Measurements from ENCODE around the gene ZDHHC19.
"Not testable (repeated sequence)": the region's sequence is repeated elsewhere in the genome, so short reads cannot be mapped to it uniquely, and the experiment has no call there.

ZDHHC19 gene

DNA sequence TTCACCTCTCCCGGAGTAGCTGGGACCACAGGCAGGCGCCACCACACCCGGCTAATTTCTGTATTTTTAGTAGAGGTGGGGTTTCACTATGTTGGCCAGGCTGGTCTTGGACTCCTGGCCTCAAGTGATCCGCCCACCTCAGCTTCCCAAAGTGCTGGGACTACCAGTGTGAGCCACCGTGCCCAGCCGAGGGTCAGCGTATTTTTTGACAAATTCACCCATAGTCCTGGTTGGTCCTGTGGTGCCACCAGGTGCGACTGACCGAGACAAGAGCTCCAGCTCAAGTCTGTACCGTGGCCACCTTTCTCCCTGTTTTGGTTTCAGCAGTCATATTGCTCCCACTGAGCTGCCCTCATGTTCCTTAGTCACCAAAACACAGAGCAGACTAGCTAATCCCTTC, 13.9 kb upstream of the ZDHHC19 start:
- DNase-seq (ENCODE audit: low read depth): no peak

DNA sequence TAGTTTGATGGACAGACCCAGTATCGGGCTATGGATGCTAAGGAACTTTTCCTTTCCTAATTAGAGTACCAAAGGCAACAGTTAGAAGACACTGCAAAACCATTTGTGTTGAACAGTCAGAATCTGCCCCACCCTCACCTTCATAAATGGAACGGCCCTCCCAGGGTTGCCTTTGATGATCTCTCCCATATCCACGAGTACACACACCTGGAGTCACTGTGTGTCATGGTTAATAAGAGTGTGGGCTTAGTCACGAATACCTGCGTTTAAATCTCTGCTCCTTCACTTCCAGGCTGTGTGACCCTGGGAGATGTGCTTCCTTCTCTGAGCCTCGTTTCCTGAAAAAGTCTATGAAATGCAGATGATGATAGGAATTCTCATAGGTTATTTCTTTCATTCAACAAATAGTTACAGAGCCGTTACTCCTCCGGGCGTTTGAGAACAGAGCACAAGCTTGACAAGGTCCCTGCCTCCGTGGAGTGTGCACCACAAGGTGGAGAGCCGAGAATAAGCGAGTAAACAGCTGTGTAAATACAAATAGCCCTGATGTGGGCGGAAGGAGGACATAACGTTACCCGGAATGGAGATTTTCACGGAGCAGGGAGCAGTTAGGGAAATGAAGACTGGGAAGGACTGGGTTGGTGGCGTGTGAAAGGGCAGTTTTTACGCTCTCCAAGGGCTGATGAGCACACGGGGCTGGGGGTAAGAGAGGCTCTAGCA, 11.8 kb upstream of the ZDHHC19 start:
- DNase-seq (ENCODE audit: low read depth): no peak

DNA sequence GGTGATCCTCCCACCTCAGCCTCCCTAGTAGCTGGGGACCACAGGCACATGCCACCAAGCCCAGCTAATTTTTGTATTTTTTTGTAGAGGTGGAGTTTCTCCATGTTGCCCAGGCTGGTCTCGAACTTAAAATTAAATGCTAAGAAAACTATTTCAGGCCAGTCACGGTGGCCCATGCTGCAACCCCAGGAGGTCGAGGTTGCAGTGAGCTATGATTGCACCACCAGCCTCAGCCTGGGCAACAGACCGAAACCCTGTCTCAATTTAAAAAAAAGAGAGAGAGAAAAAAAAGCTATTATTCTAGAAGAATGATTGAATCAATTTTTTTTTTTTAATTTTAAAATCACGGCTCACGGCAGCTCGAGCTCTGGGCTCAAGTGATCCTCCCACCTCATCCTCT, 9.8 kb upstream of the ZDHHC19 start:
- DNase-seq (ENCODE audit: low read depth): no peak

DNA sequence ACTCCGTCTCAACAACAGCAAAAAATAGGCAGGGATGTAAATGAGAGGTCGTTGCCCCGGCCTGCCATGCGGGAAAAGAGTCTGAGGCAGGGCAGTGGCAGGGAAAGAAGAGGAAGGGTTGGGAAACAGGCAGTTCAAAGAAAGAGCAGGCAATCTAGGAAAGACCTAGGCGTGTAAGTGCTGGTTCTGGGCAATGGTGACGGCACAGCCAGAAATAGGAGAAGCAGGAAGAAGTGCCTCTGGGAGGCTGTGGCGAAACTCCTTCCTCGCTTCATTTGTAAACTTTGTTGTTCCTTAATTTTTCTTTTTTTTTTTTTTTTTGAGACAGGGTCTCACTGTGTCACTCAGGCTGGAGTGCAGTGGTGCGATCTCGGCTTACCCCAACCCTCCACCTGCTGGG, 9.4 kb upstream of the ZDHHC19 start:
- DNase-seq (ENCODE audit: low read depth): no peak

DNA sequence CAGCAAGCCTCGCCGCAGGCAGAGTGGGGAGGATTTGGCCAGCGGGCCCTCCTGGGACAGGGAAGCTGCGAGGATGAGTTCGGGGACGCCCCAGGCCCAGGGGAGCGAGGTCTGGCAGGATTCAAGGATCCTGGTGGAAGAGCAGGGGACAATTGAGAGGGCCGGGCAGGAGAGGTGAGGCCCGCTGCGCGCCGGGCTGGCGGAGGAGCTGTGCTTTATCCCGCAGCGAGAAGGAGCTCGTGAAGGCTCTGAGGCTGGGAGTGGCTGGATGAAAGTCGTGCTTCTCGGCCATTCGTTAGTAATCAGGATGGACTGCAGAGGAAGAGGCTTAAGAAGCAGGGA, 8.7 kb upstream of the ZDHHC19 start:
- DNase-seq (ENCODE audit: low read depth): no peak

DNA sequence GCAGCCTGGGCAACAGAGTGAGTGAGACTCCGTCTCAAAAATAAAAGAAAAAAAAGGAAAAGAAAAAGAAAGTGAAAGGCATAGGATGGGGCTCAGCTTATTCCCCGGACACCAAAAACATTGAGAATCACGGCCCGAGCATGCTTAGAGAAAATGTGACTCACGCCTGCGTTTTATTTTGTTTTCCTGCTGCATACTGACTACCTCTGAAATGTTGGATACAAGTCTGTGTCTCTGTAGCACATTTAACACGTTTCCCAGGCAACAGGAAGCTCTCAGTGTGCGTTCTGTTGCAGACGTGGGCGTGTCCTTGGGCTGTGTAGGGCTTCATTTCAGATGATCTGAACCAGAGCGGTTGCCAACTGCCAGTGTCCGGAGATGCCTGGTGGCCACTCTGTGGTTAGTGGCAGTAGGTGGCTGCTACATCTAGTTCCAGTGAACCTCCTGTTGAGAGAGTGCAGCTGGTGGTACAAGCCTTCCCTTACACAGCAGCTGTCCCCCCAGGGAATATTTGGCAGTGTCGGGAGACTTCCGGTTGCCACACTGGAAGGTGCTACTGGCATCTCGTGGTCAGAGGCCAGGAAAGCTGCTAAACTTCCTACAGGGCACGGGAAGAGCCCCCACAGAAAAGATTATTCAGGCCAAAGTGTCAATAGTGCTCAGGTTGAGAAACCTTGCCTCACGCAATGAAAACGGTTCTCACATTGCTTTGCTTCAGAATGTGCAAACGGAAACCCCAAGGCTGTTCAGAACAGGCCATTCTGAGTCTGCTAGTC, 8.2 kb upstream of the ZDHHC19 start:
- peak; percentile 17 for DNase-seq (ENCODE audit: low read depth)

DNA sequence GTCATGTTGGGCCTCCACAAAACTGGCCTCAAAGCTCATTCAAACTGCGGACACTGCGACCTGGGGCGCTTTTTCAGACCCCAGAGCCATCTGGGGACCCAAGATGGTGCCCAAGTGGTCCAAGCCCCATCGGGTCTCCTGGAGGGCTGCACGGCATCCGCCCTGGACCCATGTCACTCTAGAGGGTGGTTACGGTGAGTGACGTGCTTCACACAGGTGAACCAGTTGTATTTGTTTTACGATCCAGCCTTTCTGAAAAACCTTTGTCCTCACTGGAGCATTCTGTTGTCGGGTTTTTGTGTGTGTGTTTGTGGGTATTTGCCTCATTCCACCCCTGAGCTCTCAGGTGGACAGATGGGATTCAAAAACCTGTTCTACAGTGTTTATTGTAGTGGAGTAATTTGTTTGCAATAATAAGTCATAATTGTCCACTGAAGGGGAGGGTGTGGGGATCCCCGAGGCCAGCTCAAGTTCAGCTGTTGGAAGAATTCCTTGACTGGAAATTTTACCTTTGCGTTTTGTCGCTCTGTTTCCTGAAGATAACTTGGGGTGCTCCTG, 7.0 kb upstream of the ZDHHC19 start:
- DNase-seq (ENCODE audit: low read depth): no peak

DNA sequence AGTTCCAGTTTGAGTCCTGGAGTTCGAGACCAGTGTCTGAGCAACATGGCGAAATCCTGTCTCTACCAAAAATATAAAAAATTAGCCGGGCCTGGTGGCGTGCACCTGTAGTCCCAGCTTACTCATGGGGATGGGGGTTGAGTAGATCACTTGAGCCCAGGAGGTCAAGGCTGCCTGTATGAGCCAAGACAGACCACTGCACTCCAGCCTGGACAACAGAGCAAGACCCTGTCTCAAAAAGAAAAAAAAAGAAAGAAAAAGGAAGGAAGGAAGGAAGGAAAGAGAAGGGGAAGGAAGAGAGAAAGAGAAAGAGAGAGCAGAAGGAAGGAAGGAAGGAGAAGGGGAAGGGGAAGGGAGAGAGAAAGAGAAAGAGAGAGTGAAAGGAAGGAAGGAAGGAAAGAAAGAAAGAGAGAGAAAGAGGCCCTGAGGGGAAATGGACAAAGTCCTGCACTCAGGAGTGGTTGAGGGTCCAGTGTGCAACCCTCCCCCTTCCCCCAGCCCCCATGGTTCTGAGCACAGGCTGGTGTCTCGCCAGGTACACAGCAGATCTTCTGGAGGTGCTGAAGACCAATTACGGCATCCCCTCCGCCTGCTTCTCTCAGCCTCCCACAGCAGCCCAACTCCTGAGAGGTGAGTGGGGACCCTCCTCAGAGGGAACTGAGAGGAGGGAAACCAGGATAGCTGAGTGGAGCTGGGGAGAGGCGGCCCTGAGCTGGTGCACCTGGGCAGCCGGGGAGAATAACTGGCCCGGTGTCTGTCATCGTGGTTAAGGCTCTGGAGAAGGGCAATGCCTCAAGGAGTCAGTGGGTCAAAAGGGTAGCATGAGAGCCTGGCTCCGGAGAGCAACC, 6.3 kb upstream of the ZDHHC19 start:
- DNase-seq (ENCODE audit: low read depth): no peak

DNA sequence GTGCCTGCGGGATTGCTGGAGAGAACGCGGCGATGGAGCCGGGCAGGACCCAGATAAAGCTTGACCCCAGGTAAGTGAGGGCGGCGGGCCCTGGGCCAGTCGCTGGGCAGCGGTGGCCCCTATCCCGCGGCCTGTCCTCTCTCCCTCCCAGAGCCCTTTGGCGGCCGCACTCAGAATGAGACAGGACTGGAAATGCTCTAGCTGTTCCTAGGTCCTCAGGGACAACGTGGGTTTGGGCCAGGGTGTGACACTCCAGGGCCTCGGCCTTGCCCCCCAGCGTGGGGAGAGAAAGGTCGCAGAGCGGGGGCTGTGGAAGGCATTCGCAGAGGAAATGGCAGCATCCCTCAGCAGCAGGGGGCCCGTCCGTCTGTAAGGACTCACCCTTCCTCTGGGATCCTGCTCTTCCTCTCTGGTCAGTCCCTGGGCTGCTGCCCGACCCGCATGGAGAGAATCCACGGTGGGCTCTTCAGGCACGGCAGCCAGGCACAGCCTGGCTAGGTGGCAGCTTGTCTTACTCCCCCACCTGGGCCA, 5.5 kb upstream of the ZDHHC19 start:
- DNase-seq (ENCODE audit: low read depth): no peak

DNA sequence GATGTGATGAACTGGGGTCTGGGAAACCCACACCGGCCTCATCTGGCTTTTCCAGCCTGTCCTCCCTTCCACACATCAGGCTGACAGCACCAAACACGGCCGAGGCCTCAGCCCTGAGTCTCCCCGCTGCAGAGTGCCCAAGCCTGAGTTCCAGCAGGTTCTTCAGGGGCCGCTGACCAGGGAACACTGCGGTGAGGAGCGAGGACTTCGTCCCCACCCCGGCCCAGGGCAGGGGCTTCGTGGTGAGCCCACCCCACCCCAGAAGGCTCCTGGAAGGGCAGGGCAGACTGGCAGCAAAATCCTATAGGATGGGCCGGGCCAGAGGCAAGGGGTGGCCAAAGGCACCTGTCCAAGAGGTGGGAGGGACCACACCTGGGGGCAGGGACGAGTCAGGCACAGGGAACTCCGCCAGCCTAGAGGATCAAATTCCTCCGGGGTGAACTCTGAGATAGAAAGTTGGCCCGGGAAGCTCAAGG, 4.9 kb upstream of the ZDHHC19 start, which contains the start of gene SLC51A:
TSS of gene SLC51A (plus strand) at position 446 of the 476 bp plus-strand sequence. CDS start 179 bp downstream, outside the sequence.
- DNase-seq (ENCODE audit: low read depth): no peak

DNA sequence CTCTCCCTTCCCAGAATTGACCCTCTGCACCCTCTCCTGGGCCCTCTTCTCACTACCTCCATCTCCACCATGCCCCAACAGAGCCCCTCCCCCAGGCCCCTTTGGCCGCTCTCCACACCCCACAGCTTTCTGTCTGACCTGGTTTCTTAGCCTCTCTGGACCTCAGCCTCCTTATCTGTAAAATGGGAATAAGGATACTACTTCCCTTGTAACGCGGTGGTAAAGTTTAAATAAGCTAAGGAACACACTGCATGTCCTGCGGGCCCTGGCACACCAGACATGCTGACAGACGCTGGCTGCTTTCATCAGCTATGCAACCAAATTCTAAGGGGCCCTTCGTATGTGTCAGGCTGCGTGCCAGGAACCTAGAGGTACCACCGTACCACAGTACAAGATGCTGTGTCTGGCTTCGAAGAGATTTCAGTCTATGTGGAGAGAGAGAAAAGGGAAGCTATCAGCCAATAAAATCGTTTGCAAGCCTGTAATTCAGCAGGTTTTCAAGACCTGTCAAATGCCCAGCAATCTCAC, 4.4 kb upstream of the ZDHHC19 start:
- DNase-seq (ENCODE audit: low read depth): no peak

DNA sequence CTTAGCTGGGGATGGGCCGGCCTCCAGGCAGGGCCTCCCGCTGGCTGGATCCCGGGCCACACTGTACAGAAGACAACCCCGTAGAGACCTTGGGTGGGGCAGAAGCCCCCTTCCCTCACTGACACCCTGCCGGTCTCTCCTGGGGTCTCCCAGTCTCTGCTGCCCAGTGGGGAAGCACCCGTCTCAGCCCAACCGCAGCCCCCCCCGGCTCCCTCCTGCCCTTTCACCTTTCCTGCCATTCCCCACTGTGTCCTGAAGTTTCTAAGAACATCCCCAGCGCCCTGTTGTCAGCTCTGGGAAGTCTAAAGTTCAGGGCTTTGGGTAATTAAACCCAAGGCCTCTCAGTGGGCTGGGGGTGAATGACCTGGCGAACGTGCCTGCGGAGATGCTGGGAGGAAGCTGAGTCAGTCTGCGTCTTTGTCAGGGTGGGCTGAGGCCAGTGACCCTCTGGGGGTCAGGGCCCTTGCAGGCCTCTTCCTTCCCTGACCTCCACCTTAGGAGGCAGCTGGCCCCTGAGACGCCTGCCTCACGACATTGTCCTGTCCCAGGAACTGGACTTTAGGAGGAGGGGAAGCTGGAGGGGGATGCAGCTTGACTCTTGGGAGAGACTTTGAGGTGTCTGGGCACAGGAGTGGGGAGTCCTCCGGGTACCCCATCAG, 3.7 kb upstream of the ZDHHC19 start:
- no peak for DNase-seq (ENCODE audit: low read depth)

DNA sequence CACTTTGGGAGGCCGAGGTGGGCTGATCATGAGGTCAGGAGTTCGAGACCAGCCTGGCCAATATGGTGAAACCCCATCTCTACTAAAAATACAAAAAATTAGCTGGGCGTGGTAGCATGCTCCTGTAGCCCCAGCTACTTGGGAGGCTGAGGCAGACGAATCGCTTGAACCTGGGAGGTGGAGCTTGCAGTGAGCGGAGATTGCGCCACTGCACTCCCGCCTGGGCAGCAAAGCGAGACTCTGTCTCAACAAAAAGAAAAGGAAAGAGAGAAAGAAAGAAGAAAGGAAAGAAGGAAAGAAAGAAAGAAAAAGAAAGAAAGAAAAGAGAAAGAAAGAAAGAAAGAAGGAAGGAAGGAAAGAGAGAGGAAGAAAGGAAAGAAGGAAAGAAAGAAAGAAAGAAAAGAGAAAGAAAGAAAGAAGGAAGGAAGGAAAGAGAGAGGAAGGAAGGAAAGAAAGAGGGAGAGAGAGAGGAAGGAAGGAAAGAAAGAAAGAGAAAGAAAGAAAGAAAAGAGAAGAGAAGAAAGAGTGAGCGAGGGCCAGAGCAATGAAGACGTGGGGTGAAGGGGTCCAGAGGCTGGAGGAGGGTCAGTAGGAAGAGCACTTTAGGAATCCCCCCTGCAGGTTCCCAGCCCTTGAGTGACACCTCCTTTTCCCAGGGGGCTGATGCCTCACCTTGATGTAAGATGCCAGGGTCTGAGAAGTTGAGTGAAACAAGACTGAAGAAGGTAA, 1.1 kb downstream of the ZDHHC19 start:
- not testable (repeated sequence) for DNase-seq (ENCODE audit: low read depth)

DNA sequence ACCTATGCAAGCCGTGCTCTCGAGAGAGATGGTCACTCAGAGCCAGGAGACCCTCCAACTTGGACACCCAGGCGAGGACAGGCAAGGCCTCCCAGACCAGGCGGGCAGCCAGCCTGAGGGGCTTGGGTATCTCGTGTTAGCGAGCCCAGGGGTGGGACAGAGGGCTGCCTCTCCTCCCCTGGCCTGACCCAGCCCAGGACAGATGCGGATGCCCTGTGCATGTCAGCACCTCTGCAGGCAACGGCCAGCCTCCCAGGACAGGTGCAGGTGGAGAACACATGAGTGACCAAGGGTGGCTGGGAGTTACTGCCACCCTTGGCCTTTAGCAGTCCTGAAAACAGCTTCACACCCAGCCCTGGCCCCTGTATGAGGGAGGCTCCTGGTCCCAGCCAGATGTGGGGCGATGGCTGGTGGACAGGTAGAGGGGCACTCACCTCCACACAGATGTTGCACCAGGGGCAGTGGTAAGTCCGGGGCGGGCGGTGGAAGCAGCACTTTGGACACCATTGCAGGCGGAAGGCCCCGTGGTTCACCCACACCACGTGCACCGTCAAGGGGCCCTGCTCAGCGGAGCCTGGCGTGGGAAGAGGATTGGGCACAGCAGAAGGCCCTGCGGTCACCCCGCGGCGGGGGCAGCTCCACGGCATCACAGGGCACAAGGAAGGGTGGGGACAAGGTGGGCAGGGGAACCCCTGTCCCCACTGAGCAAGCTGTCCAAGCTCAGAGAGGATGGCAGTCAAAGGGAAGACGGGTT, 2.1 kb downstream of the ZDHHC19 start:
- no peak for DNase-seq (ENCODE audit: low read depth)

DNA sequence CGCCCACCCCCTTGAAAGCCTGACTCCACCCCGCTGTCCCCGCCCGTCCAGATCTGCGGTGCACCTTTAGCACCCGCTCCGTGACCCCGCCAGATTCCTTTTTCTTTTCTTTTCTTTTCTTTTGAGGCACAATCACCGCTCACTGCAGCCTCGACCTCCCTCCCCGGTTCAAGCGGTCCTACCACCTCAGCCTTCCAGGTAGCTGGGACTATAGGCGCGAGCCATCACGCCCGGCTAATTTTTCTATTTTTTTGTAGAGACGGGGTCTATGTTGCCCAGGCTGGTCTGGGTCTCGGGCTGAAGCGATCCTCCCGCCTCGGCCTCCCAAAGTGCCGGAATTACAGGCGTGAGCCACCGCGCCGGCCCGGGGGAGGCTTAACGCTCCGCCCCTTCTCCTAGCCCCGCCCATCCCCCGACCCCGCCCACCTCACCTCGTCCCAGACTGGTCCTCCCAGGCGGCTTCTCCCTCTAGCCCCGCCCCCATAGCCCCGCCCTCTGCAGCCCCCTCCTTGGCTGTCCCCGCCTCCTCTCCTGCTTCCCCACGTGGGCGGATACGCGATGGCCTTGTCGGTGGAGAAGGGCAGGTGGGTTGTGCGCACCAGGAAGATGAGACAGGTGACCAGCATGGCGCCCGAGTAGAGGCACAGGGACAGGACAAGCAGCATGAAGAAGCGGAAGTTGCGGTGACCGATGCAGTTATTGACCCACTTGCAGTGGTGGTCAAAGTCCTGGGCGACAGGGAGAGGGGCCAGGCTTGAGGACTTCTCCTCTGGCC, 3.2 kb downstream of the ZDHHC19 start:
- DNase-seq (ENCODE audit: low read depth): peak; percentile 25

DNA sequence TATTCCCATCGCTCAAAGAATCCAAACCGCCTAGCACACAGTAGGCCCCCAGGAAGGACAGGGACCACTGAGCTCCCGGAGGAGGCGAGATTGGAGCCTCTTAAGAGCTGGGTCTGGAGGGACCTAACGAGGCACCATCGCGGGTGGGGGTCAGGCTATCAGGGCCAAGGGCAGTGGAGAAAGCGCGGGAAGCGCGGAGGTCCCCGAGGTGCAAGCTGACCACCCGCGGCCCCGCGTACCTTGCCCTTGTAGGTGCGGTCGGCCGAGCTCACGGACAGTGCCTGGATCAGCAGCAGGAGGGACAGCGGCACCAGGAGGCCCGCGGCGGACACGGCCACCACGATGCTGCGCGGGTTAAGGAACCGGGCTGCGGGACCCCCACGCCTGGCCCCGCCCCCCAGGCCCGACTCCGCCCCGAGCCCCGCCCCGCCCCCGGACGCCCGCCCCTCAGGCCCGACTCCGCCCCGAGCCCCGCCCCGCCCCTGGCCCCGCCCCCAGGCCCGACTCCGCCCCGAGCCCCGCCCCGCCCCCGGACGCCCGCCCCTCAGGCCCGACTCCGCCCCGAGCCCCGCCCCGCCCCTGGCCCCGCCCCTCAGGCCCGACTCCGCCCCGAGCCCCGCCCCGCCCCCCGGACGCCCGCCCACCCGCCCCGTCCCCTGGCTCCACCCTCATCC, 3.9 kb downstream of the ZDHHC19 start:
- no peak for DNase-seq (ENCODE audit: low read depth)

DNA sequence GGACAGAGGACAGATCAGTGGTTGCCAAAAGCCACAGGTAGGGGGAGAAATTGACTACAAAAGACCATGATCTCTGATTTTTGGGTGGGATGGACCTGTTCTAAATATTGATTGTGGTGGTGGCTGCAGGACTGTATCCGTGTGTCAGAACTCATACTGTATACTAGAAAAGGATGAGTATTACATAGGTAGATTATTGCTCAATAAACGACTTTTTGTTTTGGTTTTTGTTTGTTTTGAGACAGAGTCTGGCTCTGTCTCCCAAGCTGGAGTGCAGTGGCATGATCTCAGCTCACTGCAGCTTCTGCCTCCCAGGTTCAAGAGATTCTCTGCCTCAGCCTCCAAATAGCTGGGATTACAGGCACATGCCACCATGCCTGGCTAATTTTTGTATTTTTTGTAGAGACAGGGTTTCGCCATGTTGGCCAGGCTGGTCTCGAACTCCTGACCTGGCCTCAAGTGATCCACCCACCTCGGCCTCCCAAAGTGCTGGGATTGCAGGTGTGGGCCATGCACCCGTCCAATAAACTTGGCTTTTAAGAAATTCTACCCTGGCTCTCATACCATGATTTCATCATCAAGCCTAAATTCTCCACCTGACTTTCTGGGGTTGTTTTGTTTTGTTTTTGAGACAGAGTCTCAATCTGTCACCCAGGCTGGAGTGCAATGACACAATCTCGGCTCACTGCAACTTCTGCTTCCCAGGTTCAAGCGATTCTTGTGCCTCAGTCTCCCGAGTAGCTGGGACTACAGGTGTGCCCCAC, 5.6 kb downstream of the ZDHHC19 start:
- DNase-seq (ENCODE audit: low read depth): not testable (repeated sequence)

DNA sequence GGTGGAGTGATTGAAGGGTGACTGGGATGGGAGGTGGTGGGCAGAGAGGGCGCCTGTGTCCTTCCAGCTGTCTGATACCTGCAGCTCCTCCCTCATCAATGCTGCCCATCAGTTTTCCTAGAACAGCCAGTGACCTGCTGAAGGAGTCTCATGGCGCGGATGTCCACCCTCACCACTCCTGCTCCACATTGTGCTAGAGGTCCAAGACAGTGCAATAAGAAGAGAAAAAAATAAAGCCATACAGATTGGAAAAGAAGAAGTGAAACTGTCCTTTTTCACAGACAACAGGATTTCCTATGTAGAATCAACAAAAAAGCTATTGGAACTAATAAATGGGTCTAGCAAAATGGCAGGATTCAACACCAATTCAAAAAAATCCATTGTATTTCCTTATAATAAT, 7.4 kb downstream of the ZDHHC19 start:
- no peak for DNase-seq (ENCODE audit: low read depth)
